GM19468 (cell line): Measurements from ENCODE around the gene GPC5.
"Not testable (repeated sequence)": the region's sequence is repeated elsewhere in the genome, so short reads cannot be mapped to it uniquely, and the experiment has no call there.

ENCODE experiments used
- ATAC-seq: cut with Tn5 transposase; IDR thresholded peaks from one replicate; pipeline ENCODE4 v1.9.1; 2021; ENCODE audit warnings: mild to moderate bottlenecking, moderate library complexity, moderate number of reproducible peaks; ENCODE audit not compliant: unreplicated experiment; ENCODE audit errors: extremely low read depth

GPC5 gene

GRCh38 chr13:91398413-91399188 lies at the start of gene GPC5:
Gene GPC5 (plus strand): TSS chr13:91398621.
- peak; percentile 92 for ATAC-seq

- ATAC-seq, result peak; percentile 30
Observed at GRCh38 chr13:91348906-91349435, 49.5 kb upstream of the GPC5 start.

DNA sequence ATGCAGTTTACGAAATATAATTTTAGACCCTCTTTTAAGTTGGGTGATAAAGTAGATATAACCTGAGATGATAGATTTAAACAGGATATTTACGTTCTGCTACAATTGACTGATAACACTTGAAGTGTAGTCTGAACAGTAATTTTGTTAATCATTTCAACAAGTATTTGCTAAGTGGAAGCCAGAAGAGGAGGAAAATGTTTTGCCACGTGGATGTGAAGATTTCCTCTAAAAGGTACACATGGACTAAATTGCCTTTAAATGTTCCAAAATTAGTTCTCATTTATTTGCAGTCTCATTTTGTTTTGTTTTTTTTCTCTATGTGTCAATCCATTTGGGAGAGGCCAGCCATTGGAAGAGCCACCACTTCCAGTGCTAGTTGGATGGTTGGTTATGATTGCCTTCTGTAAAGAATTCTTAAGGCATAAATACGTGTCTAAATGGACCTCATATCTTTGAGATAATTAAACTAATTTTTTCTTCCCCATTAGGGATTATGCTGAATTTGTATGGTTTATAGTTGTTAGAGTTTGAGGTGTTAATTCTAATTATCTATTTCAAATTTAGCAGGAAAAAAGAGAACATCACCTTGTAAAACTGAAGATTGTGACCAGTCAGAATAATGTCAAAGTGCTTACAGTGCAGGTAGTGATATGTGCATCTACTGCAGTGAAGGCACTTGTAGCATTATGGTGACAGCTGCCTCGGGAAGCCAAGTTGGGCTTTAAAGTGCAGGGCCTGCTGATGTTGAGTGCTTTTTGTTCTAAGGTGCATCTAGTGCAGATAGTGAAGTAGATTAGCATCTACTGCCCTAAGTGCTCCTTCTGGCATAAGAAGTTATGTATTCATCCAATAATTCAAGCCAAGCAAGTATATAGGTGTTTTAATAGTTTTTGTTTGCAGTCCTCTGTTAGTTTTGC lies 48.2 kb upstream of the GPC5 start:
- no peak for ATAC-seq

GRCh38 chr13:91351123-91351522 lies 47.3 kb upstream of the GPC5 start:
- ATAC-seq, result no peak

- ATAC-seq, result no peak
Observed at GRCh38 chr13:91351980-91352379, 46.4 kb upstream of the GPC5 start.

GRCh38 chr13:91352891-91353290 lies 45.5 kb upstream of the GPC5 start:
- ATAC-seq, result not testable (repeated sequence)

GRCh38 chr13:91353494-91353893 lies 44.9 kb upstream of the GPC5 start:
- ATAC-seq, result no peak

DNA sequence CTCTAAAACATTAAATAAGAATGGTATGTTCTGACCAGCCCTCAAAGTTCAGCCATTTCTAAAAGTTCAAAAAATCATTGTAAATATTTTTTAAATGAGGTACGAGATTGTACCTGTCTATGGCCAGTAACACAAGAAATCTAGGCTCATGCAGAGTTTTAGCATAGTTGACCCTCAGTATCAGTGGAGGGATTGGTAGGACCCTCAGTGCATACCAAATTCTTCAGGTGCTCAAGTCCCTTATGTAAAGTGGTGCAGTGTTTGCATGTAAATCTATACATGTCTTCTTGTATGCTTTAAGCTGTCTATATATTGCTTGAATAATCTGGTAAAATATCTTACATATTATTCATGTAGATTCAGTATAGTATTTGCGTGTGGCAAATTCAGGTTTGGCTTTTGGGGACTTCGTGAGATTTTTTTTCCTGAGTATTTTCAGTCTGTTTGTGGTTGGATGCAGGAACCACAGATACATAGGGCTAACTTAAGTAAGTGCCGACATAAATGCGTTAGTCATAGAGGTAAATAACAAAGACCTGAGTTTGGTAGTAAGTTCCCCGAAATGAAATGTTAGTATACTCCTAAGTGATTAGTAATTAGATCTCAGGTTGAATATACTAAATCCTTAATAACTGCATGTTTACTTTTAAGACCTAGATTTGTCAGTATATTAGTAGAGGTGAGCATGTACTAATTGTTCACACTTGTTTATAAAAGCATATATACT lies 43.2 kb upstream of the GPC5 start:
- no peak for ATAC-seq

GRCh38 chr13:91355826-91356710 lies 42.4 kb upstream of the GPC5 start:
- ATAC-seq, result no peak

DNA sequence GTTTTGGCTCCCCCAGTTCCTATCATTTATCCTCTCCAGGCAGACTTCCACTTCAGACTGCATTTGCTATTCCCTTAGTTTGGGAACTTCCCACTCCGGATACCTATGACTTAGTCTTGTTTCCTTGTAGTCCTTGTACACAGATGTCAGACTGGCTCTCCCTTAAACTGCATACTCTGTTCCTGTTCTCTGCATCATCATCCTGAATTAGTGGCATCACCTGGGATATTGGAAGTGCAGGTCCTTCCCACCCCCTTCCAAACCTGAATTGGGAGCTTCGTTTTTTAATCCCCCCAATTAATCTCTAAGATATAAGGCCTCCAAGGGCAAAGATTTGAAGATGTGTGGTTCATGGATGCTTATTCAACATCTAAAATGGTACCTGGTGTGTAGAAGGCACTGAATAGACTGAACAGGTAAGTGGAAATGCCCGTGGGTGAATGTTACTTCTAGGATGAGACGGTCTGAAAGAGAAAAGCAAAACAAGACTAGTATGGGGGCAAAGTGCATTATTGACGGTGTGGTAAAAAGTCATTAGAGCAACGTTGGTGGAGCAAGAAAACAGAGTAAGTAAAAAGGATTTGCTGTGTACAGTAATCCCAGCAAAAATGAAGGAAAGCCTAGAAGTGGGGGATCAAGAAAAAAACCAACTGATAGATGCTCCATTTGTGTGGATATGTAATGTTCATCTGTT lies 41.4 kb upstream of the GPC5 start:
- ATAC-seq, result no peak

GRCh38 chr13:91357613-91358386 lies 40.6 kb upstream of the GPC5 start:
- ATAC-seq, result no peak

GRCh38 chr13:91358387-91358782 lies 40.0 kb upstream of the GPC5 start:
- no peak for ATAC-seq

DNA sequence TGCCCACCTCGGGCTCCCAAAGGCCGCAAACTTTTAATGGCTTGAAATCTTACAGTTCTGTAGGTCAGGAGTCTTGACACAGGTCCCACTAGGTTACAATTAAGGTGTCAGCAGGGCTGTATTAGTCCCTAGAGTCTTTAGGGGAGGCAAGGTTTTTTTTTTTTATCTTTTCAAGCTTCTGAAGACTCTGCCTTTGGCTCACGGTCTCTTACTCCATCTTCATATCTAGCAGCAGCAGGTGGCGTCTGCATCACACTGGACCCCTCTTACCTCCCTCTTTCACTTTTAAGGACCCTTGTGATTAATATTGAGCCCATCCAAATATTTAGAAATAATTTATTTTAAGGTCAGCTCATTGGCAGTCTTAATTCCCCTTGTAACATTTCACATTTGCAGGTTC lies 39.3 kb upstream of the GPC5 start:
- ATAC-seq, result no peak

DNA sequence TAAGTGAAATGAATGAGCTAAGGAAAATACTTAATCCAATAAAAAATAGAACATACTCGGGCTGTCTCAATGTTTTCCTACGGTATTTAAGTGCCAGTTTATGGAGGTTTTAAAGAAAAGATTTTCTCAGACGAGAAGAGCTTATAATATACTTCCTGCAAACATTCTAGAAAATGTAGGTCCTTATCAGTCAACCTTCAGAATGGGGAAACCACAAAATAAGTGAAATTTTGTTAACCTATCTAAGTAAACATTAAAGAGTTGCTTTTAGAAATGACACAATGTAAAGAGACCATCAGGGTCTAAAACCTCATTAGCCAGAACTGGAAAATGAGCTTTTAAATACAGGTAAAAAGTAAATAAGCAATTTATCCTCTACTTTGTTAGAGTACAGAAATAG lies 38.8 kb upstream of the GPC5 start:
- ATAC-seq, result no peak

DNA sequence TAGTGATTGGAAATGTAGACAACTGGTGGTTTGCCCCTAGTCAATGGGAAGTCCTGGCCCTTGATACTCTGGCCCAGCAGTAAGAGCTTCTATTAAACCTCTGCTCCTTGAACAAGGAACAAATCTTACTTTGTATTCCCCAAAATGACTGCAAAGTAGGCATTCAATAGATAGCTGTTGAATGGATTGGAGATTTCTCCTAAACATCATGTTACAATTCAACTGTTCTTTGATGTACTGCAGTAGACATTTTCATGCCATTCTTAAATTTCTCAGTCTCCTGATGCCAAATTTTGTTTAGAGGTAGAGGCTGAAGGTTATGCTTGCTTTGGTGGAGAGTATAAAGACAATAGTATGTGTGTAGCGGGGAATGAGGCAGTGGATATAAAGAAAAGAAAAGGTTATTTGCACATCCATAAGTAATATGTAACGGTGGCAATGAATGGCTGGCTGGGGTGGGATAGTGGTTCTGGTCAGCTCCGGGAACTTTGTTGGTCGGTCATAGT lies 38.1 kb upstream of the GPC5 start:
- ATAC-seq, result no peak

DNA sequence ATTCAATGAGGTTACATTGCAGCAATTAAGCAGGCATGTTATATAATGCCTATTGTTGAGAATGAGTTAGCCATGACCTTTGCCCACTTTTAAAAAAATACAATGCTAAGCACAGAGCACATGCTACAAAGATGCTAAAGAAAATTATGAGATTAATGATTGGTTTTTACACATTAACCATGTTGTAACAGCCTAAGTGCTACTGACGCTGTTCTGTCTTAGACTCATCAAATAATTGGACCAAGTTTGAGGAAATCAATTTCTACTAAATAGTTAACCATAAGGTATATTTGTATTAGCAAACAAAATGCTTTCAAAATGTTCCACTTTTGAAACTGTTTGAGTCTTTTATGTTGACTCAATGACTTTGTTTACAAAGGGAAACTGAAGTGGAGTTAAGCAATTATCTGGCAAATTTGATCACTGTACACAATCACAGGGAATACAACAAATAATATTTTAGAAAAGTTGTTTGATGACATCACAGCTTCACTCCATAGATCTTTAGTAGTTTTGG lies 36.6 kb upstream of the GPC5 start:
- no peak for ATAC-seq

- no peak for ATAC-seq
Observed at GRCh38 chr13:91362908-91363307, 35.5 kb upstream of the GPC5 start.

GRCh38 chr13:91368101-91368500 lies 30.3 kb upstream of the GPC5 start:
- ATAC-seq, result no peak
